GM12891 (cell line): ENCODE measurements around the gene CEP19.
A peak's percentile ranks its signal among the peaks of the same experiment; 100 is the strongest.

Source experiments
- DNase-seq: peaks from one replicate; pipeline ENCODE4 v3.0.0; 2011; ENCODE audit warnings: low spot score; ENCODE audit not compliant: insufficient read length
- FAIRE-seq: peaks from 2 replicates; lab custom pipeline; 2011; peaks lifted over from hg19 to GRCh38; lab: Jason Lieb, UNC
- PAX5 ChIP-seq: IDR thresholded peaks from 2 replicates; pipeline ENCODE4 v1.6.1; 2011; ENCODE audit warnings: low read length, moderate library complexity, mild to moderate bottlenecking; ENCODE audit not compliant: insufficient read depth, severe bottlenecking
- POLR2A ChIP-seq: IDR thresholded peaks from 2 replicates; pipeline ENCODE4 v1.6.1; 2011; ENCODE audit warnings: low read depth, low read length, control low read depth
- POLR2AphosphoS5 ChIP-seq: IDR thresholded peaks from 2 replicates; pipeline ENCODE4 v1.6.1; 2011; ENCODE audit warnings: low read depth, low read length, control low read depth
- POU2F2 ChIP-seq: IDR thresholded peaks from 2 replicates; pipeline ENCODE4 v1.6.1; 2011; ENCODE audit warnings: low read depth, mild to moderate bottlenecking, control low read depth, low read length, moderate library complexity
- SPI1 ChIP-seq: IDR thresholded peaks from 2 replicates; pipeline ENCODE4 v1.6.1; 2011; ENCODE audit warnings: low read depth, low read length, control low read depth
- TAF1 ChIP-seq: IDR thresholded peaks from 2 replicates; pipeline ENCODE4 v1.6.1; 2011; ENCODE audit warnings: low read depth, low read length, control low read depth

Gene CEP19

GRCh38 chr3:196689941-196690660 lies 21.9 kb downstream of the CEP19 start:
- no peak for TF ChIP-seq PAX5
- no peak for TF ChIP-seq POU2F2
- no peak for TF ChIP-seq POLR2A
- TF ChIP-seq POLR2AphosphoS5, result no peak
- TF ChIP-seq TAF1, result no peak
- no peak for TF ChIP-seq SPI1
- FAIRE-seq, result no peak
- no peak for DNase-seq

- no peak for DNase-seq
These were observed 23.7 kb downstream of the CEP19 start for GRCh38 chr3:196688349-196688748.

GRCh38 chr3:196686436-196686835 lies 25.6 kb downstream of the CEP19 start:
- no peak for FAIRE-seq
- DNase-seq, result no peak
- TF ChIP-seq POU2F2, result no peak
- TF ChIP-seq TAF1, result no peak
- TF ChIP-seq POLR2AphosphoS5, result no peak
- no peak for TF ChIP-seq POLR2A

More at GRCh38 chr3:196688349-196688748, 23.7 kb downstream of the CEP19 start:
- TF ChIP-seq SPI1 (peak; percentile 37; the same call in 1 of the 2 replicates), POU2F2 (no peak)
- peak; percentile 59 for FAIRE-seq

- FAIRE-seq (peak; percentile 96), DNase-seq (peak; percentile 55)
- no peak for TF ChIP-seq POLR2A
- TF ChIP-seq PAX5, result peak; percentile 70
- TF ChIP-seq POU2F2, result peak; percentile 76
- TF ChIP-seq POLR2AphosphoS5, result no peak
- no peak for TF ChIP-seq SPI1
These were observed 27.3 kb downstream of the CEP19 start for GRCh38 chr3:196684548-196685407.

- no peak for FAIRE-seq
- TF ChIP-seq TAF1, result no peak
- no peak for TF ChIP-seq POLR2A
- no peak for TF ChIP-seq PAX5
- no peak for TF ChIP-seq POLR2AphosphoS5
- no peak for TF ChIP-seq POU2F2
- no peak for TF ChIP-seq SPI1
- DNase-seq, result no peak
These were observed 34.1 kb downstream of the CEP19 start for GRCh38 chr3:196677931-196678330.

- TF ChIP-seq POLR2A (no peak), PAX5 (no peak), POLR2AphosphoS5 (no peak), POU2F2 (no peak), SPI1 (no peak), TAF1 (no peak)
- DNase-seq (no peak), FAIRE-seq (no peak)
These were observed 34.7 kb downstream of the CEP19 start for GRCh38 chr3:196677353-196677752.

GRCh38 chr3:196673632-196674031 lies 38.4 kb downstream of the CEP19 start:
- TF ChIP-seq POLR2A (no peak), POLR2AphosphoS5 (no peak), SPI1 (no peak), TAF1 (no peak), PAX5 (no peak), POU2F2 (no peak)
- no peak for FAIRE-seq
- no peak for DNase-seq

GRCh38 chr3:196670339-196670738 lies 41.7 kb downstream of the CEP19 start:
- DNase-seq (no peak), FAIRE-seq (peak; percentile 31)
- no peak for TF ChIP-seq POLR2AphosphoS5
- TF ChIP-seq POU2F2, result no peak
- no peak for TF ChIP-seq TAF1
- TF ChIP-seq POLR2A, result no peak
- TF ChIP-seq SPI1, result no peak
- TF ChIP-seq PAX5, result no peak

- FAIRE-seq, result no peak
- TF ChIP-seq TAF1 (no peak), POU2F2 (no peak), PAX5 (no peak), SPI1 (no peak), POLR2A (no peak)
- DNase-seq, result no peak
These were observed 44.8 kb downstream of the CEP19 start for GRCh38 chr3:196667056-196667825.
